Mesenchymal stem cell (in vitro differentiated cells and primary cell): ENCODE data around the gene HRC.
A peak's percentile ranks its signal among the peaks of the same experiment; 100 is the strongest.

Experiments used
- DNase-seq: peaks from one replicate; pipeline ENCODE4 v3.0.0-alpha.2; 2013
- H2AFZ ChIP-seq: one replicate; pipeline ENCODE4 v1.6.1; 2013; ENCODE audit warnings: low read depth, mild to moderate bottlenecking, control low read depth, inconsistent platforms, low read length, moderate library complexity
- H2AK5ac ChIP-seq: 2 replicates; pipeline ENCODE4 v1.6.1; 2013; ENCODE audit warnings: low read length, moderate library complexity, mild to moderate bottlenecking, inconsistent platforms; ENCODE audit not compliant: severe bottlenecking
- H2BK120ac ChIP-seq: one replicate; pipeline ENCODE4 v1.6.1; 2013; ENCODE audit warnings: low read depth, mild to moderate bottlenecking, inconsistent platforms, low read length, moderate library complexity
- H2BK12ac ChIP-seq, 2 experiments: one replicate each; pipeline ENCODE4 v1.6.1; 2013; ENCODE audit warnings: inconsistent platforms in 2 of 2, low read length in 2 of 2, mild to moderate bottlenecking in 2 of 2, moderate library complexity in 2 of 2, control low read depth in 1 of 2
- H2BK15ac ChIP-seq: one replicate; pipeline ENCODE4 v1.6.1; 2013; ENCODE audit warnings: mild to moderate bottlenecking, low read depth, inconsistent platforms; ENCODE audit not compliant: poor library complexity, severe bottlenecking
- H2BK5ac ChIP-seq: 2 replicates; pipeline ENCODE4 v1.6.1; 2013; ENCODE audit warnings: low read depth, mild to moderate bottlenecking, low read length, control low read depth, inconsistent platforms; ENCODE audit not compliant: poor library complexity, severe bottlenecking
- H3K14ac ChIP-seq, 2 experiments: one replicate each; pipeline ENCODE4 v1.6.1; 2013; ENCODE audit warnings: inconsistent platforms in 2 of 2, low read length in 2 of 2, control low read depth in 1 of 2, mild to moderate bottlenecking in 1 of 2, moderate library complexity in 1 of 2
- H3K18ac ChIP-seq, 2 experiments: one replicate each; pipeline ENCODE4 v1.6.1; 2013; ENCODE audit warnings: inconsistent platforms in 2 of 2, low read length in 2 of 2, control low read depth in 1 of 2, low read depth in 1 of 2, mild to moderate bottlenecking in 1 of 2
- H3K23ac ChIP-seq, 2 experiments: one replicate each; pipeline ENCODE4 v1.6.1; 2013; ENCODE audit warnings: inconsistent platforms in 2 of 2, low read length in 2 of 2, mild to moderate bottlenecking in 2 of 2, moderate library complexity in 2 of 2, control low read depth in 1 of 2
- H3K27ac ChIP-seq: 2 replicates; pipeline ENCODE4 v1.5.1; 2013; ENCODE audit warnings: mild to moderate bottlenecking, moderate library complexity, low read length, control low read depth, inconsistent platforms; ENCODE audit not compliant: poor library complexity, severe bottlenecking
- H3K27me3 ChIP-seq, 2 experiments: 2 replicates each; pipeline versions ENCODE4 v1.6.1 to v1.7.0; 2013; ENCODE audit warnings: low read length in 2 of 2, mild to moderate bottlenecking in 2 of 2, moderate library complexity in 2 of 2, control low read depth in 1 of 2, inconsistent platforms in 1 of 2; ENCODE audit not compliant: control insufficient read depth in 1 of 2, insufficient read depth in 1 of 2
- H3K36me3 ChIP-seq, 2 experiments: 2 replicates each; pipeline versions ENCODE4 v1.6.1 to v1.7.0; 2013; ENCODE audit warnings: low read length in 2 of 2, control low read depth in 1 of 2, inconsistent platforms in 1 of 2, low read depth in 1 of 2, mild to moderate bottlenecking in 1 of 2; ENCODE audit not compliant: insufficient read depth in 2 of 2, control insufficient read depth in 1 of 2
- H3K4ac ChIP-seq, 2 experiments: one replicate each; pipeline ENCODE4 v1.6.1; 2013; ENCODE audit warnings: inconsistent platforms in 2 of 2, low read length in 2 of 2, mild to moderate bottlenecking in 2 of 2, moderate library complexity in 2 of 2, control low read depth in 1 of 2, low read depth in 1 of 2
- H3K4me1 ChIP-seq: 2 replicates; pipeline ENCODE4 v1.6.1; 2013; ENCODE audit warnings: low read depth, low read length, control low read depth; ENCODE audit not compliant: control insufficient read depth, insufficient read depth
- H3K4me2 ChIP-seq: 2 replicates; pipeline ENCODE4 v1.6.1; 2013; ENCODE audit warnings: low read length, mild to moderate bottlenecking, inconsistent platforms; ENCODE audit not compliant: poor library complexity, severe bottlenecking
- H3K4me3 ChIP-seq, 2 experiments: 2 replicates each; pipeline versions ENCODE4 v1.5.1 to v1.7.0; 2013; ENCODE audit warnings: low read length in 2 of 2, mild to moderate bottlenecking in 2 of 2, control low read depth in 1 of 2, low read depth in 1 of 2; ENCODE audit not compliant: insufficient read depth in 1 of 2
- H3K79me1 ChIP-seq: replicated peaks from 2 replicates; pipeline ENCODE4 v1.6.1; 2013; ENCODE audit warnings: mild to moderate bottlenecking, control low read depth, low read length, inconsistent platforms; ENCODE audit not compliant: poor library complexity, severe bottlenecking
- H3K9ac ChIP-seq: 2 replicates; pipeline ENCODE4 v1.7.0; 2013; ENCODE audit warnings: mild to moderate bottlenecking, low read length, moderate library complexity
- H3K9me3 ChIP-seq: 2 replicates; pipeline ENCODE4 v1.7.0; 2013; ENCODE audit warnings: mild to moderate bottlenecking, low read length; ENCODE audit not compliant: control insufficient read depth
- H4K8ac ChIP-seq: one replicate; pipeline ENCODE4 v1.6.1; 2013; ENCODE audit warnings: inconsistent platforms, mild to moderate bottlenecking, low read length, moderate library complexity
- H4K91ac ChIP-seq: one replicate; pipeline ENCODE4 v1.6.1; 2013; ENCODE audit warnings: mild to moderate bottlenecking, low read length, inconsistent platforms
- WGBS: methylation state at CpG from one replicate; pipeline ENCODE4 v1.1.7; 2013; ENCODE audit warnings: mixed read lengths; 5-methylcytosine and 5-hydroxymethylcytosine counted together

Gene HRC

DNA sequence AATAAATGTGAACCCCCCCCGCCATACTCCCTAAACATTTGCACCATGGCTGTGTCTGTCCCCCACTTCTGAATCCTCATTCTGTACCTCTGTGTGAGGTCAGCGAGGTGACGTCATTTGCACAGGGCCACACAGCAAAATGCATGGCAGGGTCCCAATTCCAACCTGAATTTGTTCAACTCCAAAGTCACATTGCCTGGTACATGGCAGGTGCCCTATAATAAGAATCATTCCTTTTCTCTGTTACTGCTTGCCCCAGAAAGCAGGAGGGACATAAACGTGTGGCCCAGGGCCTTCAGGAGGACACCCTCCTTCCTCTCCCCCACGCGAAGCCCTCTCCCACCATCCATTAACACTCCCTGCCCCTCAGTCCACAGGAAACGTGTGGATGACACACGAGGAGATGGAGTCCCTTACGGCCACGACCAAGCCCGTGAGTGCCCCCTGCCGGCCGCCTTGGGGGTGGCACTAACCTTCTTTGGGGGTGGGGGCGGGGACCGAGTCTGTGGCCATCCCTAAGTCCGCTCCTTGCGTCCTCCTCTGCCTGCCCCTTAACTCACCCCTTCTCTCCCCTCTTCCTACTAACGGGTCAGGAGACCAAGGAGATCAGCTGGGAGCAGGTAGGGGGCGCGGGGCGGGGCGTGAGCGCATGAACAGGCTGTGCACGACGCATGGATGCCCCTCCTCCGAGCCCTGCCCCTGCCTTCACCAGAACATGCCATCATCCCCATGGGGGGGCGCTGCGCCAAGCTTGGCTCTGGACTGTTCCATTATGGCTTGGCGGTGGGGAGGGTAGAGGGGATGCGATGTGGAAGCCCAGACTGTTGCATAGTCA lies 9.4 kb downstream of the HRC start:
- Histone ChIP-seq H4K8ac (no peak overlapping the region), H2AK5ac (no peak overlapping the region), H3K36me3 (no peaks in the 10 kb centered on the region), H3K9ac (peak overlapping the region; percentile 62), H3K79me1 (no peaks in the 10 kb centered on the region), H3K4me1 (peaks cover 33% of the 10 kb centered on the region), H2BK12ac (no peak overlapping the region), H3K9me3 (no peaks in the 10 kb centered on the region), H4K91ac (no peak overlapping the region), H3K27me3 (peaks cover 4 to 13% of the 10 kb centered on the region in 2 experiments), H3K18ac (no peak overlapping the region), H3K4ac (no peak overlapping the region), H3K4me2 (peak overlapping the region; percentile 4), H2BK15ac (no peak overlapping the region), H3K27ac (no peak overlapping the region), H3K4me3 (peak overlapping the region in 1 of 2 experiments; percentile 75), H3K14ac (no peak overlapping the region), H2BK5ac (no peak overlapping the region), H2AFZ (no peak overlapping the region), H2BK120ac (no peak overlapping the region), H3K23ac (no peak overlapping the region)
- WGBS = 11% methylated on average over 26 of the region's 30 CpGs
- peak; percentile 83 for DNase-seq

DNA sequence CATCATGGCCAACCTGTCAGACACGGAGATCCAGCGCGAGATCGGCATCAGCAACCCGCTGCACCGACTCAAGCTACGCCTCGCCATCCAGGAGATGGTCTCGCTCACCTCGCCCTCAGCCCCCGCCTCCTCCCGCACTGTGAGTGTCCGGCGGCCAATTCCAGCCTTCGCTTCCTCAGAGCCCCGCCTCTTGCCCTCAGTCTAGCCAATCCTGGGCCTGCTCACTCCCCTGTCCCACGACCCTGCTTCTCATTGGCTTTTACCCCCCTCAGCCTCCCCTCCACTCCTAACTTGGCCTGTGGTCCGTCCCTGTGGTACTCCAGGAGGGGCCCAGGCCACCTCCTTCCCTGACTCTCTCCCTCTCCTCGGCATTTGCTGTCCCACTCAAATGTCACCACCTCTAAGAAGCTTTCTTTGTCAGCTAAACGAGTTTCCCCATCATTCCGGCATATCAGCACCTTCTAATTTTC lies 12.3 kb downstream of the HRC start:
- Histone ChIP-seq H2AK5ac (no peak overlapping the region), H3K4ac (no peak overlapping the region), H2AFZ (peak overlapping the region; percentile 88), H3K4me2 (peak overlapping the region; percentile 85), H4K8ac (peak overlapping the region; percentile 97), H2BK12ac (peak overlapping the region in 1 of 2 experiments; percentile 80), H2BK120ac (no peak overlapping the region), H4K91ac (peak overlapping the region; percentile 96), H2BK5ac (no peak overlapping the region), H3K14ac (peak overlapping the region in 1 of 2 experiments; percentile 31), H3K9ac (peak overlapping the region; percentile 77), H3K23ac (peak overlapping the region in 1 of 2 experiments; percentile 20), H3K27me3 (peaks cover 0 to 6% of the 10 kb centered on the region in 2 experiments), H3K9me3 (no peaks in the 10 kb centered on the region), H2BK15ac (peak overlapping the region; percentile 33), H3K36me3 (no peaks in the 10 kb centered on the region), H3K4me3 (peak overlapping the region; percentile 73 to 90), H3K27ac (no peak overlapping the region), H3K79me1 (no peaks in the 10 kb centered on the region), H3K4me1 (peaks cover 19% of the 10 kb centered on the region), H3K18ac (peak overlapping the region; percentile 45 to 67)
- DNase-seq = peak; percentile 94
- 3% methylated on average over 21 of the region's 21 CpGs for WGBS

DNA sequence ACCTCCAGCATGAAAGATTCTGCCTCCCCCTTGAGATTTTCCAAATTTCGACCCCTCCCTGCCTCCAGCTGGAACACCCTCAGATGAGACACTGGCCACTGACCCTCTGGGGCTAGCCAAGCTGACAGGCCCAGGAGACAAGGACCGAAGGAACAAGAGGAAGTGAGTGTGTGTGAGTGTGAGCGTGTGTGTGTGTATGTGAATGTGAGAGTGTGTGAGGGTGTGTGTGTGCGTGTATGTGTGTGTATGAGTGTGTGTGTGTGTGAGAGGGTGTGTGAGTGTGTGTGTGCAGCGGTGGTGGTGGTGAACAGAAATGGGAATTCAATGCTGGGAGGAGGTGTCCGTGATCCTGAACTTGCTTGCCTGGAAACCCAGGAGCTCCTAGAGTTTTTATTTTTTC lies 13.8 kb downstream of the HRC start:
- H3K18ac ChIP-seq = no peak overlapping the region
- H4K8ac ChIP-seq = no peak overlapping the region
- no peak overlapping the region for H3K4me3 ChIP-seq
- H3K4ac ChIP-seq = no peak overlapping the region
- no peaks in the 10 kb centered on the region for H3K9me3 ChIP-seq
- WGBS = 88% methylated on average over 5 of the region's 6 CpGs
- H3K36me3 ChIP-seq = no peaks in the 10 kb centered on the region
- H2BK120ac ChIP-seq = no peak overlapping the region
- no peak overlapping the region for H2AK5ac ChIP-seq
- no peak overlapping the region for H2BK12ac ChIP-seq
- H2AFZ ChIP-seq = no peak overlapping the region
- no peaks in the 10 kb centered on the region for H3K79me1 ChIP-seq
- no peak overlapping the region for H3K9ac ChIP-seq
- no peak overlapping the region for H3K4me2 ChIP-seq
- H3K27me3 ChIP-seq = peaks cover 0 to 2% of the 10 kb centered on the region in 2 experiments
- H3K27ac ChIP-seq = no peak overlapping the region
- H3K4me1 ChIP-seq = peaks cover 21% of the 10 kb centered on the region
- H3K23ac ChIP-seq = no peak overlapping the region
- no peak overlapping the region for H3K14ac ChIP-seq
- DNase-seq = no peak
- no peak overlapping the region for H2BK5ac ChIP-seq
- H4K91ac ChIP-seq = no peak overlapping the region
- H2BK15ac ChIP-seq = no peak overlapping the region

DNA sequence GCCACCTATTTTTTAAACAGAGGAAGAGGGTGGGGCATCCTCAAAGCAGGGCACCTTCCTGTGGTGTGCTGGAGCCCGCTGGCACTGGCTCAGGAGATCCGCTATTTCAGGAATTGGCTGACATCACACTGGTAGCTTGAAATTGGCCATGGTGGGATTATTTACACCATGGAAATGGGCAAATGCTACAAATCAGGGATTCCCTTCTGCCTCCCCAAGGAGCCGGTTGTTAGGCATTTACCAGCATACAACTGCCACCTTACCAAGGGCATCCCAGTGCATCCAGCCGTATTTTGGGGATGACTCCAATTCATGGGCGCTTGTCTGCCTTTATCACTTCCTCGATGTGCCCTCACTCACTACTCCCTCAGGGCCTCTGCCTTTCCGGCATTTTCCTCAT lies 14.2 kb downstream of the HRC start:
- H3K79me1 ChIP-seq = no peaks in the 10 kb centered on the region
- H3K23ac ChIP-seq = no peak overlapping the region
- no peak overlapping the region for H3K9ac ChIP-seq
- no peak overlapping the region for H3K4ac ChIP-seq
- no peak overlapping the region for H2BK15ac ChIP-seq
- no peak overlapping the region for H2AK5ac ChIP-seq
- DNase-seq = no peak
- H4K8ac ChIP-seq = no peak overlapping the region
- H2AFZ ChIP-seq = no peak overlapping the region
- peaks cover 17% of the 10 kb centered on the region for H3K4me1 ChIP-seq
- H3K9me3 ChIP-seq = no peaks in the 10 kb centered on the region
- H3K4me3 ChIP-seq = no peak overlapping the region
- H2BK5ac ChIP-seq = no peak overlapping the region
- H3K14ac ChIP-seq = no peak overlapping the region
- peaks cover 0 to 2% of the 10 kb centered on the region in 2 experiments for H3K27me3 ChIP-seq
- H3K18ac ChIP-seq = no peak overlapping the region
- H4K91ac ChIP-seq = no peak overlapping the region
- no peak overlapping the region for H2BK120ac ChIP-seq
- WGBS = 90% methylated on average over 7 of the region's 7 CpGs
- no peaks in the 10 kb centered on the region for H3K36me3 ChIP-seq
- no peak overlapping the region for H3K27ac ChIP-seq
- no peak overlapping the region for H2BK12ac ChIP-seq
- H3K4me2 ChIP-seq = no peak overlapping the region
